Adrenal gland (tissue), 5 donors: Measurements from ENCODE around the gene RASGRP4.

Source experiments
- CTCF ChIP-seq, 6 experiments: fragments of 450-650 bp in 4 of 6; fragments of 200-600 bp in 2 of 6; sonication (generic) in 1 of 6; IDR thresholded peaks; 1 replicate in 5 of 6; 2 replicates in 1 of 6; pipeline versions ENCODE4 v1.5.1 to v1.8.0; 2016 to 2021; ENCODE audit warnings: antibody characterized with exemption in 6 of 6, mild to moderate bottlenecking in 2 of 6, moderate library complexity in 1 of 6
- POLR2A ChIP-seq, 2 donors: fragments of 450-650 bp; IDR thresholded peaks; one replicate each; pipeline ENCODE4 v1.6.1; 2017; ENCODE audit warnings: antibody characterized with exemption in 2 of 2, mild to moderate bottlenecking in 2 of 2, moderate library complexity in 1 of 2
- donor health status: DM: no; HTN: no; CAD: no.

DNA sequence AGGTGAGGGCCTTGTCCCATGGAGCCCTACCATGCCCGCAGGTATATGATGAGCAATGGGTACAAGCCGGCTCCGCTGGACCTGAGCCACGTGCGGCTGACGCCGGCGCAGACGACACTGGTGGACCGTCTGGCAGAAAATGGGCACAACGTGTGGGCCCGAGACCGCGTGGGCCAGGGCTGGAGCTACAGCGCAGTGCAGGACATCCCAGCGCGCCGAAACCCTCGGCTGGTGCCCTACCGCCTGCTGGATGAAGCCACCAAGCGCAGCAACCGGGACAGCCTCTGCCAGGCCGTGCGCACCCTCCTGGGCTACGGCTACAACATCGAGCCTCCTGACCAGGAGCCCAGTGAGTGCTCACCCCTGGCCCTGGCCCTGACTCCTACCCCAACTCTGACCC is 40.0 kb upstream of the RASGRP4 start:
- no peak for TF ChIP-seq CTCF (IDR thresholded peaks at IDR 0.05)
- TF ChIP-seq POLR2A (IDR thresholded peaks at IDR 0.05) = no peak
